ENCODE results near the gene ZMPSTE24. TPM values are rescaled to one million over a fixed set of nuclear protein-coding genes. Genes with fewer than 3 reads are reported as not detected.
"Not testable (repeated sequence)": the region's sequence is repeated elsewhere in the genome, so short reads cannot be mapped to it uniquely, and the experiment has no call there.

Gene ZMPSTE24
- total RNA-seq, 3 donors from 2014 or later (not counting 1 experiment from before 2014, with no cell fraction given): 15.3 to 19.5 (median 19.3) TPM

- Histone ChIP-seq H3K9me3 (ENCODE audit: control insufficient read depth, insufficient read depth, low read length) (no peaks in the 10 kb centered on the region), H3K36me3 (ENCODE audit: control insufficient read depth, insufficient read depth, low read length) (no peaks in the 10 kb centered on the region), H3K27ac (ENCODE audit: low read length) (no peak overlapping the region), H3K4me1 (ENCODE audit: control insufficient read depth, insufficient read depth, low read length) (peaks cover 18% of the 10 kb centered on the region), H3K27me3 (ENCODE audit: control insufficient read depth, insufficient read depth, low read length) (no peaks in the 10 kb centered on the region), H3K4me3 (ENCODE audit: low read length) (no peak overlapping the region)
- peak overlapping the region in 1 of 2 donors; percentile 17 for H3K27ac Mint-ChIP-seq
- no peaks in the 10 kb centered on the region for H3K9me3 Mint-ChIP-seq
- DNase-seq (peak in 1 of 2 donors; percentile 29), ATAC-seq (no peak)
- intact Hi-C loops (cut with micrococcal nuclease): no loop called here
- H3K27me3 Mint-ChIP-seq (ENCODE audit: low read depth in 2 of 2): peaks cover 0 to 6% of the 10 kb centered on the region in 2 donors
- no peak overlapping the region for H3K4me3 Mint-ChIP-seq
- TF ChIP-seq CTCF (IDR thresholded peaks at IDR 0.05): no peak
- WGBS (ENCODE audit: insufficient coverage): 60% methylated on average over 4 of the region's 6 CpGs
- no peaks in the 10 kb centered on the region for H3K36me3 Mint-ChIP-seq
- H3K4me1 Mint-ChIP-seq: peaks cover 6 to 11% of the 10 kb centered on the region in 2 donors
Measured at GRCh38 chr1:40341491-40342380, 83.7 kb downstream of the ZMPSTE24 start.

GRCh38 chr1:40342381-40342717, 84.3 kb downstream of the ZMPSTE24 start:
- Mint-ChIP-seq H3K4me1 (peaks cover 6 to 11% of the 10 kb centered on the region in 2 donors), H3K27ac (peak overlapping the region in 1 of 2 donors; percentile 17)
- H3K27me3 Mint-ChIP-seq (ENCODE audit: low read depth in 2 of 2); intact Hi-C loops (cut with micrococcal nuclease); H3K9me3 Mint-ChIP-seq; H3K4me3 ChIP-seq (ENCODE audit: low read length); DNase-seq; H3K36me3 ChIP-seq (ENCODE audit: control insufficient read depth, insufficient read depth, low read length); ATAC-seq; H3K4me3 Mint-ChIP-seq; H3K36me3 Mint-ChIP-seq; H3K27me3 ChIP-seq (ENCODE audit: control insufficient read depth, insufficient read depth, low read length); H3K9me3 ChIP-seq (ENCODE audit: control insufficient read depth, insufficient read depth, low read length); H3K27ac ChIP-seq (ENCODE audit: low read length): not testable (repeated sequence)
- H3K4me1 ChIP-seq (ENCODE audit: control insufficient read depth, insufficient read depth, low read length): peaks cover 18% of the 10 kb centered on the region
- 97% methylated on average over 3 of the region's 3 CpGs for WGBS (ENCODE audit: insufficient coverage)

Other genes starting within 250 kb of the ZMPSTE24 start
- 100 to 1,000 TPM; 482 to 541 (median 537) TPM for gene CAP1, start 217.5 kb upstream of the ZMPSTE24 start, total RNA-seq
- gene PPT1, start 161.0 kb upstream of the ZMPSTE24 start, total RNA-seq: 10 to 100 TPM; 24.9 to 34.5 (median 29.9) TPM
- 10 to 100 TPM; 25.6 to 29.7 (median 26.7) TPM for gene RLF, start 96.8 kb upstream of the ZMPSTE24 start, total RNA-seq
- gene TMCO2, start 10.3 kb upstream of the ZMPSTE24 start, total RNA-seq: not detected
- gene COL9A2, start 59.0 kb downstream of the ZMPSTE24 start, total RNA-seq: 1 to 10 TPM; 2.4 to 2.6 (median 2.5) TPM
- 100 to 1,000 TPM in 2 of 3 donors, 10 to 100 TPM in 1; 95.0 to 136 (median 127) TPM for gene SMAP2, start 115.5 kb downstream of the ZMPSTE24 start, total RNA-seq
- gene ZFP69B, start 192.2 kb downstream of the ZMPSTE24 start, total RNA-seq: 1 to 10 TPM; 2.2 to 2.4 (median 2.3) TPM
- 1 to 10 TPM; 4.6 to 5.4 (median 4.6) TPM for gene ZFP69, start 219.1 kb downstream of the ZMPSTE24 start, total RNA-seq